Spleen (tissue), 13 donors: ENCODE results near the gene PROX1. TPM values are rescaled to one million over a fixed set of nuclear protein-coding genes. Genes with fewer than 3 reads are reported as not detected.
A peak's percentile ranks its signal among the peaks of the same experiment; 100 is the strongest.

Experiments used
- DNase-seq: peaks from one replicate; pipeline ENCODE4 v3.0.0-alpha.2; 2020
- H3K27ac ChIP-seq, 8 donors: fragments of 200-600 bp; sonication (generic) in 7 of 8; 1 replicate in 4 of 8; 2 replicates in 4 of 8; pipeline versions ENCODE4 v1.5.0 to v1.8.0; 2016 to 2021; ENCODE audit warnings: inconsistent platforms in 4 of 8, mild to moderate bottlenecking in 4 of 8, moderate library complexity in 1 of 8
- H3K27me3 ChIP-seq, 7 donors: fragments of 200-600 bp; sonication (generic) in 6 of 7; replicated peaks in 1 of 7; 1 replicate in 4 of 7; 2 replicates in 3 of 7; pipeline versions ENCODE4 v1.5.0 to v1.8.0; 2016 to 2021; ENCODE audit warnings: inconsistent platforms in 3 of 7, mild to moderate bottlenecking in 1 of 7
- H3K36me3 ChIP-seq, 6 donors: fragments of 200-600 bp; sonication (generic) in 5 of 6; 1 replicate in 4 of 6; 2 replicates in 2 of 6; pipeline versions ENCODE4 v1.5.0 to v1.8.0; 2016 to 2021; ENCODE audit warnings: inconsistent platforms in 2 of 6
- H3K4me1 ChIP-seq, 6 donors: fragments of 200-600 bp; sonication (generic) in 5 of 6; 1 replicate in 3 of 6; 2 replicates in 3 of 6; pipeline versions ENCODE4 v1.5.0 to v1.8.0; 2016 to 2021; ENCODE audit warnings: inconsistent platforms in 3 of 6
- H3K4me3 ChIP-seq, 8 donors: fragments of 200-600 bp; sonication (generic) in 7 of 8; 1 replicate in 4 of 8; 2 replicates in 4 of 8; pipeline versions ENCODE4 v1.5.0 to v1.8.0; 2016 to 2021; ENCODE audit warnings: inconsistent platforms in 4 of 8, mild to moderate bottlenecking in 4 of 8, moderate library complexity in 2 of 8
- H3K9me3 ChIP-seq, 8 donors: fragments of 200-600 bp; sonication (generic) in 7 of 8; 1 replicate in 4 of 8; 2 replicates in 4 of 8; pipeline versions ENCODE4 v1.5.0 to v1.8.0; 2016 to 2021; ENCODE audit warnings: inconsistent platforms in 4 of 8
- POLR2A ChIP-seq, 3 donors: fragments of 450-650 bp; IDR thresholded peaks; one replicate each; pipeline ENCODE4 v1.5.1; 2017; ENCODE audit warnings: antibody characterized with exemption in 3 of 3, mild to moderate bottlenecking in 1 of 3
- POLR2AphosphoS5 ChIP-seq, 3 donors: sonication (generic); formaldehyde crosslinking; IDR thresholded peaks; one replicate each; pipeline ENCODE4 v1.5.1; 2017; ENCODE audit warnings: antibody characterized with exemption in 3 of 3
- WGBS, 5 donors: extraction: QIAGEN DNeasy Blood & Tissue Kit in 3 of 5; methylation state at CpG; one replicate each; pipeline versions ENCODE4 v1.1.5 to v1.1.7; 2013 to 2018; 5-methylcytosine and 5-hydroxymethylcytosine counted together
- intact Hi-C: fragments of 100-400 bp; cut with DNase I; formaldehyde crosslinking; loops from one replicate; pipeline ENCODE4 v1.15.0; 2023; ENCODE audit warnings: low total_unique reads
- long read RNA-seq, 2 donors: transcript quantifications; one replicate each; lab custom pipeline, GENCODE V29; 2026
- polyA plus RNA-seq, 3 donors: library from polyadenylated mRNA; stranded (reverse); fragments of 200-250 nt; gene quantifications; one replicate each; pipeline ENCODE4 v1.2.1, GENCODE V29; 2013
- total RNA-seq, 7 donors: library from RNA; depleted of rRNA in 3 of 7; stranded (reverse); fragments of >200 nt in 3 of 7; fragmentation: NEBNext Ultra II Directional in 4 of 7; extraction: Animal tissue kit (Norgen Biotek cat#: 25700) in 4 of 7; gene quantifications; one replicate each; pipeline versions ENCODE4 v1.1.0 to v1.2.1, GENCODE V29; 2016 to 2021
- TF ChIP-seq, protein P1 (sequence below), 11 experiments: fragments of 200-600 bp in 7 of 11; fragments of 450-650 bp in 4 of 11; sonication (generic) in 4 of 11; IDR thresholded peaks in 8 of 11; conservative IDR thresholded peaks in 3 of 11; 1 replicate in 7 of 11; 2 replicates in 4 of 11; pipeline versions ENCODE4 v1.4.0 to v1.8.0; 2016 to 2021; ENCODE audit warnings: antibody characterized with exemption in 11 of 11, inconsistent platforms in 4 of 11, mild to moderate bottlenecking in 1 of 11
- donor health status: healthy with polysubstance abuse.
- donor health status: DM: no; HTN: no; CAD: no; lungs with moderate emphysema.
- donor health status: DM: no; HTN: no; CAD: no.
- donor health status: Bipolar disorder and iron deficiency.
- donor health status: healthy.
- donor health status: DM: no; HTN: no; CAD: no.
- donor health status: DM: yes; HTN: yes; CAD: no.

PROX1 gene, protein sequence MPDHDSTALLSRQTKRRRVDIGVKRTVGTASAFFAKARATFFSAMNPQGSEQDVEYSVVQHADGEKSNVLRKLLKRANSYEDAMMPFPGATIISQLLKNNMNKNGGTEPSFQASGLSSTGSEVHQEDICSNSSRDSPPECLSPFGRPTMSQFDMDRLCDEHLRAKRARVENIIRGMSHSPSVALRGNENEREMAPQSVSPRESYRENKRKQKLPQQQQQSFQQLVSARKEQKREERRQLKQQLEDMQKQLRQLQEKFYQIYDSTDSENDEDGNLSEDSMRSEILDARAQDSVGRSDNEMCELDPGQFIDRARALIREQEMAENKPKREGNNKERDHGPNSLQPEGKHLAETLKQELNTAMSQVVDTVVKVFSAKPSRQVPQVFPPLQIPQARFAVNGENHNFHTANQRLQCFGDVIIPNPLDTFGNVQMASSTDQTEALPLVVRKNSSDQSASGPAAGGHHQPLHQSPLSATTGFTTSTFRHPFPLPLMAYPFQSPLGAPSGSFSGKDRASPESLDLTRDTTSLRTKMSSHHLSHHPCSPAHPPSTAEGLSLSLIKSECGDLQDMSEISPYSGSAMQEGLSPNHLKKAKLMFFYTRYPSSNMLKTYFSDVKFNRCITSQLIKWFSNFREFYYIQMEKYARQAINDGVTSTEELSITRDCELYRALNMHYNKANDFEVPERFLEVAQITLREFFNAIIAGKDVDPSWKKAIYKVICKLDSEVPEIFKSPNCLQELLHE
- total RNA-seq (100 to 1,000 TPM in 2 of 7 donors, 10 to 100 TPM in 5; 31.1 to 114 (median 66.4) TPM), polyA plus RNA-seq (1 to 10 TPM in 2 of 3 donors, under 1 TPM in 1; 0.70 to 3.4 (median 1.2) TPM)
- long read RNA-seq, donor 1, full-length matches to known transcripts = 1 of 1 reads
- long read RNA-seq, donor 1, partial matches to known transcripts = 0 of 1 reads
- long read RNA-seq, donor 1, other reads (novel, unspliced or antisense) = 0 of 1 reads
- long read RNA-seq, donor 2, partial matches to known transcripts = 8 of 8 reads
- long read RNA-seq, donor 2, other reads (novel, unspliced or antisense) = 0 of 8 reads

DNA sequence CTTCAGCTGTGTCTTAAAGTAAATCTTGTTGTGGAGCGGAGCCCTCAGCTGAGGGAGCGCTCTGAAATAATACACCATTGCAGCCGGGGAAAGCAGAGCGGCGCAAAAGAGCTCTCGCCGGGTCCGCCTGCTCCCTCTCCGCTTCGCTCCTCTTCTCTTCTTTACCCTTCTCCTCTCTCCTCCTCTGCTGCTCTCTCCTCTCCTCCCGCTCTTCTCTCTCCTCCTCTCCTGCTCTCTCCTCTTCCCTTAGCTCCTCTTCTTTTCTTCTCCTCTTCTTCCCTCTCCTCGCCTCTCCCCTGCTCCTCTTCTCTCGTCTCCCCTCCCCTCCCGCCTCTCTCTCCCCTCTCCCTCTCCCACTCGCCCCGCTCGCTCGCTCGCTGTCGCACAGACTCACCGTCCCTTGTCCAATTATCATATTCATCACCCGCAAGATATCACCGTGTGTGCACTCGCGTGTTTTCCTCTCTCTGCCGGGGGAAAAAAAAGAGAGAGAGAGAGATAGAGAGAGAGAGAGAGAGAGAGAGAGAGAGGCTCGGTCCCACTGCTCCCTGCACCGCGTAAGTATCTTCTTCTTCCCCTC lies at the start of gene PROX1:
Gene PROX1, plus strand, starts transcription at position 47 of the 580 bp plus-strand sequence. CDS start 8,563 bp downstream, outside the sequence.
- DNase-seq = no peak
- TF ChIP-seq, protein P1, sequence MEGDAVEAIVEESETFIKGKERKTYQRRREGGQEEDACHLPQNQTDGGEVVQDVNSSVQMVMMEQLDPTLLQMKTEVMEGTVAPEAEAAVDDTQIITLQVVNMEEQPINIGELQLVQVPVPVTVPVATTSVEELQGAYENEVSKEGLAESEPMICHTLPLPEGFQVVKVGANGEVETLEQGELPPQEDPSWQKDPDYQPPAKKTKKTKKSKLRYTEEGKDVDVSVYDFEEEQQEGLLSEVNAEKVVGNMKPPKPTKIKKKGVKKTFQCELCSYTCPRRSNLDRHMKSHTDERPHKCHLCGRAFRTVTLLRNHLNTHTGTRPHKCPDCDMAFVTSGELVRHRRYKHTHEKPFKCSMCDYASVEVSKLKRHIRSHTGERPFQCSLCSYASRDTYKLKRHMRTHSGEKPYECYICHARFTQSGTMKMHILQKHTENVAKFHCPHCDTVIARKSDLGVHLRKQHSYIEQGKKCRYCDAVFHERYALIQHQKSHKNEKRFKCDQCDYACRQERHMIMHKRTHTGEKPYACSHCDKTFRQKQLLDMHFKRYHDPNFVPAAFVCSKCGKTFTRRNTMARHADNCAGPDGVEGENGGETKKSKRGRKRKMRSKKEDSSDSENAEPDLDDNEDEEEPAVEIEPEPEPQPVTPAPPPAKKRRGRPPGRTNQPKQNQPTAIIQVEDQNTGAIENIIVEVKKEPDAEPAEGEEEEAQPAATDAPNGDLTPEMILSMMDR (IDR thresholded peaks at IDR 0.05 in 8 of 11, conservative IDR thresholded peaks at IDR 0.05 in 3 of 11) = no peak
- TF ChIP-seq POLR2A (IDR thresholded peaks at IDR 0.05) (peak in 1 of 3 donors; percentile 86), POLR2AphosphoS5 (IDR thresholded peaks at IDR 0.05) (peak in 2 of 3 donors; percentile 83 to 90)
- peak within 1 kb of the TSS; percentile 37 to 71 (median 44) for H3K4me3 ChIP-seq
- peaks cover 0 to 58% (median 8%) of the 10 kb centered on the region in 6 donors for H3K4me1 ChIP-seq
- WGBS, 5 donors = 2 to 5% (median 2%) methylated on average over 29 of the region's 29 CpGs
- H3K27ac ChIP-seq = peak within 1 kb of the TSS; percentile 53 to 92 (median 82)
- H3K36me3 ChIP-seq = no peaks in the 10 kb centered on the region
- H3K9me3 ChIP-seq = no peaks in the 10 kb centered on the region
- intact Hi-C loops = no loop called here
- H3K27me3 ChIP-seq = peaks cover 0 to 96% (median 69%) of the 10 kb centered on the region in 7 donors

DNA sequence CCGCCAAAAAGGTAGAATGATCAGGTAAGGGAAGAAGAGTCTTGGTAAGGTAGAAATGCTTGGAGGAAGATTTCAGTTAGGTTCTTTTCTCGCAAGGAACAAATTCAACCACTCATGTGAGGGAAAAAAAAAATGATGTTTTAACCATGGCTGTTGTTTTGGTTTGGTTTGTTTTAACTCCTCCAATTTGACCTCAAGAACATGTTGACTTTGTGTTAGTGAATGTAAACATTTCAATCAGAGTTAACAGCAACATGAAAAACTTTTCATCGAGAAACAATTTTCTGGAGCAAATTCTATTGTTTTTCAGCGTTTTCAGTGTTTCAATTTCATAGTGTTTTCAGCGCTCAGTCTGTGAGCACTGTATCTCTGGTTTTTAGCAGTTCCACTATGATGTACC lies 49.0 kb upstream of the PROX1 start:
- Histone ChIP-seq H3K9me3 (peaks cover 0 to 6% (median 0%) of the 10 kb centered on the region in 8 donors), H3K36me3 (no peaks in the 10 kb centered on the region), H3K27me3 (no peaks in the 10 kb centered on the region), H3K4me1 (no peaks in the 10 kb centered on the region), H3K27ac (no peak overlapping the region), H3K4me3 (no peak overlapping the region)
- TF ChIP-seq POLR2A (IDR thresholded peaks at IDR 0.05) (no peak), POLR2AphosphoS5 (IDR thresholded peaks at IDR 0.05) (no peak)
- TF ChIP-seq, protein P1 (IDR thresholded peaks at IDR 0.05 in 8 of 11, conservative IDR thresholded peaks at IDR 0.05 in 3 of 11) = no peak
- intact Hi-C loops = no loop called here
- no peak for DNase-seq
- WGBS, 5 donors = 87 to 93% (median 91%) methylated on average over 5 of the region's 5 CpGs

DNA sequence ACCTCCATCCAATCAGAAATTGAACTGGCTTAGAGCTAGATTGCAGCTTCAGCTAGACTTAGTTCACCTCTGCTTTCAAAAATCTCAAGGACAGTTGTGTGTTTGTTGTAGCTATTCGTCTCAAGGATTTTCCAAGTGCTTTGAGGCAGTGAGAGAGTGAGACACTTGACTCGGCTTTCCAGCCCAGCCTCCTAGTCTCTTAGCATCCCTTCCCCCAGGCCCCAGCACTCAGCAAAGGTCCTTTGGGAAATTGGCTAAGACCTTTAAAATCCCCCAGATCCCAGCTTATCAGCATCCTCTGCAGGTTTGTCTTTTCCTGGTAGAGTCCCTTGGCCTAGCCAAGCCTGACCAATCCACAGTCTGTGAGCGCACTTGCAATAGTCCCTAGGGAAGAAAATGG lies 47.9 kb upstream of the PROX1 start:
- H3K4me3 ChIP-seq = no peak overlapping the region
- no peak overlapping the region for H3K27ac ChIP-seq
- intact Hi-C loops = no loop called here
- peaks cover 0 to 6% (median 0%) of the 10 kb centered on the region in 8 donors for H3K9me3 ChIP-seq
- no peaks in the 10 kb centered on the region for H3K27me3 ChIP-seq
- no peak for TF ChIP-seq POLR2A (IDR thresholded peaks at IDR 0.05)
- TF ChIP-seq, protein P1 (IDR thresholded peaks at IDR 0.05 in 8 of 11, conservative IDR thresholded peaks at IDR 0.05 in 3 of 11) = no peak
- 82 to 95% (median 84%) methylated on average over 3 of the region's 3 CpGs for WGBS, 5 donors
- DNase-seq = no peak
- H3K4me1 ChIP-seq = no peaks in the 10 kb centered on the region
- H3K36me3 ChIP-seq = no peaks in the 10 kb centered on the region
